KMS-11 (cell line): ENCODE measurements around the gene BMS1.

Experiments
- H2AFZ ChIP-seq: fragments of 200-600 bp; sonication (generic); 2 replicates; pipeline ENCODE4 v1.6.1; 2016; ENCODE audit warnings: antibody characterized with exemption, mixed run types, low read depth
- H3K27ac ChIP-seq: fragments of 200-600 bp; sonication (generic); 2 replicates; pipeline ENCODE4 v1.6.1; 2016; ENCODE audit warnings: mild to moderate bottlenecking, mixed run types
- H3K27me3 ChIP-seq: fragments of 200-600 bp; sonication (generic); 2 replicates; pipeline ENCODE4 v1.6.1; 2017; ENCODE audit warnings: mild to moderate bottlenecking, low read depth, mixed run types, moderate library complexity; ENCODE audit not compliant: insufficient read depth
- H3K36me3 ChIP-seq: fragments of 200-600 bp; sonication (generic); 2 replicates; pipeline ENCODE4 v1.6.1; 2017; ENCODE audit warnings: mild to moderate bottlenecking, mixed run types; ENCODE audit not compliant: insufficient read depth
- H3K4me1 ChIP-seq: fragments of 200-600 bp; sonication (generic); 2 replicates; pipeline ENCODE4 v1.6.1; 2016; ENCODE audit warnings: mild to moderate bottlenecking, low read depth, mixed run types; ENCODE audit not compliant: poor library complexity, severe bottlenecking
- H3K4me2 ChIP-seq: fragments of 200-600 bp; sonication (generic); 2 replicates; pipeline ENCODE4 v1.7.0; 2016; ENCODE audit warnings: mild to moderate bottlenecking, mixed run types
- H3K4me3 ChIP-seq: fragments of 200-600 bp; sonication (generic); IDR thresholded peaks from 2 replicates; pipeline ENCODE4 v1.6.1; 2017; ENCODE audit warnings: low read depth, low read length, mixed read lengths; ENCODE audit not compliant: insufficient read depth
- H3K79me2 ChIP-seq: fragments of 200-600 bp; sonication (generic); 2 replicates; pipeline ENCODE4 v1.6.1; 2016; ENCODE audit warnings: low read depth, mixed run types; ENCODE audit not compliant: insufficient read depth
- H3K9ac ChIP-seq: fragments of 200-600 bp; sonication (generic); 2 replicates; pipeline ENCODE4 v1.6.1; 2016; ENCODE audit warnings: mild to moderate bottlenecking, mixed run types
- H4K20me1 ChIP-seq: fragments of 200-600 bp; sonication (generic); 2 replicates; pipeline ENCODE4 v1.6.1; 2016; ENCODE audit warnings: mild to moderate bottlenecking, mixed run types; ENCODE audit not compliant: insufficient read depth
- CTCF ChIP-seq: fragments of 200-600 bp; sonication (generic); conservative IDR thresholded peaks from 2 replicates; pipeline ENCODE4 v1.6.1; 2017; ENCODE audit warnings: low read depth, mild to moderate bottlenecking, antibody characterized with exemption, low read length, moderate library complexity, mixed read lengths

Gene BMS1

GRCh38 chr10:42769173-42769572 lies 13.4 kb upstream of the BMS1 start:
- Histone ChIP-seq H3K36me3 (no peaks in the 10 kb centered on the region), H3K9ac (no peak overlapping the region), H4K20me1 (no peaks in the 10 kb centered on the region), H2AFZ (peak overlapping the region; percentile 42; the same call in 1 of the 2 replicates), H3K79me2 (no peaks in the 10 kb centered on the region), H3K27me3 (no peaks in the 10 kb centered on the region), H3K27ac (no peak overlapping the region), H3K4me1 (no peaks in the 10 kb centered on the region), H3K4me3 (no peak overlapping the region), H3K4me2 (no peak overlapping the region)
- no peak for TF ChIP-seq CTCF

DNA sequence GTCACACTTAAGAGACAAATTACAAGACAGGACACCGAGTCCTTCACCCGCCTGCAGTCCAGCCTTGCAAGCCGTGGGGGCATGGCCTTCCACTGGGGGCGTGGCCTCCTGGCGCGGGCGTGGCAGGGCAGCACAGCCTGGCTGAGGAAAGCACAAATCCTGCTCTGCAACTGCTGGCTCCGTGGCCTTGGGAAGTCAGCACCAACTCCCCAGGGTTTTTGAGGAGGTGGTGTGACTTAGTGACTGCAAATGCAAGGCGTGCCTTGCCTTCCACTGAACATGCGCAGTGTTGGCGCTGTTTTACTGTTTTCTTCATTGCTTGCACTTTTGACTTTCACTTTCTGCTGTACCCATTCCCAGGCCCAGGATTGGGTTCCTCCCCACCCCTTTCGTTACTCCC lies 12.9 kb upstream of the BMS1 start:
- H3K4me2 ChIP-seq = peak overlapping the region; percentile 8; the same call in 1 of the 2 replicates
- H3K79me2 ChIP-seq = no peaks in the 10 kb centered on the region
- H2AFZ ChIP-seq = peak overlapping the region; percentile 42; the same call in 1 of the 2 replicates
- no peaks in the 10 kb centered on the region for H3K36me3 ChIP-seq
- H3K27me3 ChIP-seq = no peaks in the 10 kb centered on the region
- no peaks in the 10 kb centered on the region for H3K4me1 ChIP-seq
- H3K27ac ChIP-seq = no peak overlapping the region
- TF ChIP-seq CTCF = no peak
- no peak overlapping the region for H3K4me3 ChIP-seq
- no peaks in the 10 kb centered on the region for H4K20me1 ChIP-seq
- H3K9ac ChIP-seq = no peak overlapping the region

DNA sequence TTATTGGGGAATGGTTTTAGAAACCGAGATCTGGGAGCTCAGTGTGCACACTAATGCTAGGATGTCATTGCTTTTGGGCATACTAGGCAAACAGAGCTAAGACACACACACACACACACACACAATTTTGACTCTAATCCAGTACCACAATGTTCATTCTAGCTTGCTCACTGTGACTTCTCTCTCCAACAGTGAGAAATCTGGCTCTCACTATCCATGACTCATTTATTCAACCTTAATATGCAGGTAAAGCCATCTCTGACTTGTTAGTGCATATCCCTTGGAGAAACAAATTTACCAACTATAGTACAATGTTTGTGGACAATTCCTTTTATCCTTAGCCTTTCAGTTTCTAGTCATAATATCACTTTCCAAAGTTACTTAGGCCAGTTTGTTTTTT lies 5.9 kb upstream of the BMS1 start:
- no peaks in the 10 kb centered on the region for H3K36me3 ChIP-seq
- H4K20me1 ChIP-seq = no peaks in the 10 kb centered on the region
- TF ChIP-seq CTCF = no peak
- no peak overlapping the region for H3K9ac ChIP-seq
- H3K79me2 ChIP-seq = no peaks in the 10 kb centered on the region
- no peak overlapping the region for H3K27ac ChIP-seq
- H2AFZ ChIP-seq = no peak overlapping the region
- no peaks in the 10 kb centered on the region for H3K4me1 ChIP-seq
- no peaks in the 10 kb centered on the region for H3K27me3 ChIP-seq
- no peak overlapping the region for H3K4me3 ChIP-seq
- no peak overlapping the region for H3K4me2 ChIP-seq

DNA sequence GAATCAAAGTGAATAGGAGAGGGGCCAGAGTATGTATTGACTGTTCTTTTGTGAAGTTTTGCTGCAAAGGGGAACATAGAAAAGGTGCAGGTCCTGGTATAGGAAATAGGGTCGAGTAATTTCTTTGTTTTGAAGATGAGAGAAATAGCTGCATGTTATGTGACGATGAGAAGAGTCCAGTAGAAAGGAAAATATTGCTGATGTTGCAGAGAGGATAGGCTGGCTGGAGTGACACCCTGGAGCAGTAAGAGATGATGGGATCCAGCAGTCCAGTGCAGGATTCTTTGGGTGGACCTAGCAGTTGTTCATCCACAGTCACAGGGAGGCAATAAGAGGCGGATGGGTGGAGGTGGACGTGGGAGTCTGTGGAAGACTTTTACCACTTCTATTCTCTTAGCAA lies 2.1 kb upstream of the BMS1 start:
- Histone ChIP-seq H2AFZ (no peak overlapping the region), H3K36me3 (no peaks in the 10 kb centered on the region)

More for the DNA sequence above, 2.1 kb upstream of the BMS1 start:
- no peak overlapping the region for H3K4me2 ChIP-seq
- H3K79me2 ChIP-seq = peaks cover 15% of the 10 kb centered on the region
- H3K27me3 ChIP-seq = no peaks in the 10 kb centered on the region
- no peak overlapping the region for H3K27ac ChIP-seq
- H3K4me1 ChIP-seq = peaks cover 13% of the 10 kb centered on the region
- H3K4me3 ChIP-seq = no peak overlapping the region
- H4K20me1 ChIP-seq = no peaks in the 10 kb centered on the region
- H3K9ac ChIP-seq = no peak overlapping the region
- no peak for TF ChIP-seq CTCF
